Inferior parietal cortex (tissue), 1 donor: Measurements from ENCODE around the gene SP110.
"Not testable (repeated sequence)": the region's sequence is repeated elsewhere in the genome, so short reads cannot be mapped to it uniquely, and the experiment has no call there.

Source experiments
- DNase-seq: peaks from one replicate; pipeline ENCODE4 v3.0.0-alpha.2; 2016; ENCODE audit errors: extremely low spot score

Gene SP110

GRCh38 chr2:230219419-230220331 is at the start of gene SP110:
Gene SP110, minus strand, starts transcription at chr2:230219984. Its CDS starts 3,057 bp downstream, at chr2:230216927.
- peak; percentile 62 for DNase-seq

DNA sequence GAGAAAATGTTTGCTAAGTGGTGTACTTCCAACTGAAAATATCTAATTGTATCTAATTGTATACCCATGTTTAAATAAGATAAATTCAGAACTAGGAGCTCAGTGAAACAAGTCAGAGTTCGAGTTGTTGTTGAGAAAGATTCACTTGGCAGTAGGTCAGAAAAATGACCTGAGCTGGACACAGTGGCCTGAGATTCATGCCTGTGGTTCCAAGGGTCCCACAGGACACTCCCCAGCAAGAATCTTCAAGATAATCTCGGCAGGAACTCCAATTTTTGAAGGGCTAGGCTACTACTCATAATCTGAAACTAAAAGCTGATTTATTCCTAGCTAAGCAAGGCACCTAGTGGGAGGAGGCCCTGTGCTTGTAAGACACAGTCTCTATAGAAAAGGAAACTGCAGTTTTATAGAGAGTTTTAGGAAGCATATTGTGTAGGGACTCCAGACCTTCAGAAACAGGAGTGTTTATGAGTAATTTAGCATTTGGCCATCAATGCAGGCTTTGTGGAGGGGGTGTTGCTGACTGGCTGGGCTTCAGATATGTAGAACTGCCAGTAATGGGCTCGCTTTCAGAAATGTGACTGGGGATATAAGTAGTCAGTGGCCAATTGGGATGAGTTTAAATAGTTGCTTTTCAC is 48.9 kb upstream of the SP110 start:
- no peak for DNase-seq

- no peak for DNase-seq
These were observed 47.8 kb upstream of the SP110 start for GRCh38 chr2:230267556-230267955.

DNA sequence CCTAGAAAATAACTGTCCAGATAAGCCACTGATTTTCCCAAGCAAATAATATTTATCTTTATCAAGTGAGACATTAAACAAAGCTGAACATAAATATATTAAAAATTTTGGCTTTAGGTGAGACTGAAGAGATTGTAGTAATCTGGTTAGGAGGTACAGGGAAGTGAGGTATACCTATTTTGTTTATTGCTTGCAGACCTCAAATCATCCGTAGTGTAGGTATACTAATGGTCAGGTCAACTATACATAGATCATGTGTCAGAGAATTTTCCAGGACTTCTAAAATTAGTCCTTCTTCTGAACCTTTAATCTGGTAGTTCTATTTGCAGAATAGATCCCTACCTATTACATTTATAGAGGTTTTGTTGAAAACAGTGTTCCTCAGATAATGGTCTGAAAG is 47.3 kb upstream of the SP110 start:
- DNase-seq = no peak

- no peak for DNase-seq
These were observed 46.9 kb upstream of the SP110 start for GRCh38 chr2:230266638-230267037.

- DNase-seq = not testable (repeated sequence)
These were observed 45.2 kb upstream of the SP110 start for GRCh38 chr2:230264945-230265344.

DNA sequence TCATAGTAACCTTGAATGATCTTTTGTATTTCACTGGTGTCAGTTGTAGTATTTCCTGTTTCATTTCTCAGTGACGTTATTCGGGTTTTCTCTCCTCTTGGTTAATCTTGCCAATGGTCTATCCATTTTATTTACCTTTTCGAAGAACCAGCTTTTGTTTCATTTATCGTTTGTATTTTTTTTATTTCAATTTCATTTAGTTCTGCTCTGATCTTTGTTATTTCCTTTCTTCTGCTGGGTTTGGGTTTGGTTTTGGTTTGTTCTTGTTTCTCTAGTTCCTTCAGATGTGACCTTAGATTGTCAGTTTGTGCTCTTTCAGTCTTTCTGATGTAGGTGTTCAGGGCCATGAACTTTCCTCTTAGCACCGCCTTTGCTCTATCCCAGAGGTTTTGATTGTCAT is 42.5 kb upstream of the SP110 start:
- no peak for DNase-seq

DNA sequence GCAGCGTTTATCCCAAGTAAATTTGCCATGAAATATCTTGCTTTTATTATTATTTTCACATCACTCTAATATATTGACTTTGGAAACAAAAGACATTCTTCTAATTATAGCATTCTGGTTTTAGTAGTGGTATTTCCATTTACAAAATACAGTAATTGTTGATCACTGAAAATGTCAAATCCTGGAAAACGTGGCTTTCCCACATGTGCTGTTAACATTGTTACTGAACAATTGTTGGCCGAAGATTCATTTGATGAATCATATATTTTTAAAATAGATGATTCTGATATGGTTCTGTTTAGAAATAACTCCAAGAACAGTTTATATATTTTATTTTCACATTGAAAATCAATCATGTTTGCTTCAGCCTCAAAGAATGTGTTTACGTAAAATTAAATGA is 38.7 kb upstream of the SP110 start:
- DNase-seq = no peak

GRCh38 chr2:230256733-230257332 is 37.0 kb upstream of the SP110 start:
- no peak for DNase-seq

DNA sequence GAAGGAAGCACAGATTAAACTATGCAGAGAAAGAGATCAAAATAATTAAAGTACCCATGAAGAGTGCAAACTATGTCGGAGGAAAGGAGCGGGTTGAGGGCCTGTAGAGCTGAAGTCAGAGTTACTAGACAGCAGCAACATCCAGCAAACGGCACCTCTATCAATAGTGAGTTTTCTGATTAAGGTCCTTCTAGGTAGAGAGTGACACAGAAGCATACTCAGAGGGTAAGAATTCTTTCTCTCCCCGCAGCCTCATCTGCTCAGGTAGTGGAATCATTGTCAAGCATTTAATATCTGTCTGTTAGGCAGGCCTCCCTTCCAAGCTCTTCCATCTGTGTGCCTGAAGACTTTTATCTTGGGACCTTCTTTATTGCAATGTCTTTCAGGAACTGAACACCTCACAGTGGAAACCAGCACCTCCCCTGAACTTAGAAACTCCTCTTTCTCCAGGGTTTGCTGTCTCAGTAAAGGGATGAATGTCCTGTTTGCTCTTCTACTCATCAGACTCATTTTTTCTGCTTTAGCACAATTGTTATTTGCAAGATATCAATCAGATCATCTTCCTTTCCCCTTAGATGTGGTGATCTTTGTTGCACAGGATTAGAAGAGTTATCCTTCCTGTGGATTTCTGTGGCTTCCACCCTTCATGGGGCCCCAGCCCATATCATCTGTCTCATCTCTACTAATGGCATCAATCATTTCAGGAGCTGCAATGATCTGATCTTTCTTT is 34.5 kb upstream of the SP110 start:
- no peak for DNase-seq

DNA sequence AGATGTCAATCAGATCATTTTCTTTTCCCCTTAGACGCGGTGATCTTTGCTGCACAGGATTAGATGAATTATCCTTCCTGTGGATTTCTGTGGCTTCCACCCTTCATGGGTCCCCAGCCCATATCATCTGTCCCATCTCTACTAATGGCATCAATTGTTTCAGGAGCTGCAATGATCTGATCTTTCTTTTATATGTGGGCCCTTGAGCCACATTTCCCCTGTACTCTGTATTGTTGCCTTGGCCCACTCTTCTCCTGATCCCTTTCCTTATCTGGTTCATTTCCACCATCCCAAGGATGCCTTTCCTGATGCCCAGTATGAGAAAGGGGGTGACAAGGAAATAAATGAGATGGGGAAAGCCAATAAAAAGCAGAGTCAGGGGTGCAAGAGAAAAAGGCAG is 30.4 kb upstream of the SP110 start:
- no peak for DNase-seq

DNA sequence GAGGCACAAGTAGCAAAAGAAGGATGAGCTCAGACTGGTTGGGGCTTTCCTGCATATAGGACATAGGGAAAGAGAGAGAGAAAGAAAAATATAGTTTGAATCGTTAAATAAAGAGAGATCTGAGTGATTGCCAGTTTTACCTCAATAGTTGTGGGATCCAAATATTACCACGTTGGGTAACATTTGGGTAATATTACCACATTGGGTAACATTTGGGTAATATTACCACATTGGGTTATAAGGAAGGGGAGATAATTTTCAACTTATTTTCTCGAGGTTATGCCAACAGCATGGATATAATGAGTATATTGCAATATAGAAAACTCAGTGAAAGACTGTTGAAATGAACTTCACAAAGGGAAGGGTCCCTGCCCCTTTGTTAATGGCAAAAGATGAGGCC is 26.4 kb upstream of the SP110 start:
- DNase-seq = no peak

DNA sequence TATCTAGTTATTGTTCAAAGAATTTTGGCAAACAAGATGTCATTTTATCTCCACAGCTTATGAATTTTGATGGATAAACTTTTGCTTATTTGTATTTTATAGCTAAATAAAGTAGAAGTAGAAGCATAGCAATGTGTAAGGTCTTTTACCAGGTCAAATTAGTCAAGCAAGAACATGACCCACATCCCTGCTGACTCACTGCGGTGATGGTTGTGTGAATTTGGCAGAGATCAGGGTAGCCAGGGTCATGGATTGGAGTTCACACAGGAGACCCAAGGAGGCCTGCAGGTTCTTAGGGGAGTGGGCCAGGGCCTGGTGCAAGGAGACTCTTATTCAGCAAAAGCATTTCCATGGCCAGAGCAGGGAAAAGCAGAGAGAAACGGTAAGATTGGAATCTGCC is 24.4 kb upstream of the SP110 start:
- no peak for DNase-seq

GRCh38 chr2:230234845-230235244 is 15.1 kb upstream of the SP110 start:
- no peak for DNase-seq

DNA sequence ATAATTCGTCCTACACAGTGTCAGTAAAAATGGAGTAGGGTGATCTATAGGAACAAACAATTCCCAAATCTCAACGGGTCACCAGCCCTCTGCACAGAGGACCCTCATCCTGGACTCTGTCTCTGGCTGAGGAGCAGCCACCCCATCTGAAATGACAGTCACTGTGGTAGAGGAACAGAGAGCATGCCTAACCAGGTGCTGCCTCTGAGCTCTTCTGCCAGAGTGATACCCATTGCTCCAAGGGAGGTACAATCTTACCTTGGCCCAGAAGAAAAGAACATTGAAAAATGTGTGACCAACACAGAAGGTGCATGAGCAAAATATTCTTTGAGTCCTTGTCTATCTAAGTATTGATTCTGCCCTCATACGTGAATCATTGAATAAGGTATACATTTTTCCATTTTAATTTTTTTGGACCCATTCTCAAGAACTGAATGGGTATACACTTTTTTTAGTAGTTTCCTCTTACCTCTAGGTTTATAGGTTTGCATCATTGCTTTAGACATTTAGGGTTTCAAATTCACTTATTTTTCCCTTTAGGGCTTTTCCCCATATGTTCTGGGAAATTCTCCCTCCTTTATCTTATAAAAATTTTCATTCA is 14.4 kb upstream of the SP110 start:
- DNase-seq = no peak

DNA sequence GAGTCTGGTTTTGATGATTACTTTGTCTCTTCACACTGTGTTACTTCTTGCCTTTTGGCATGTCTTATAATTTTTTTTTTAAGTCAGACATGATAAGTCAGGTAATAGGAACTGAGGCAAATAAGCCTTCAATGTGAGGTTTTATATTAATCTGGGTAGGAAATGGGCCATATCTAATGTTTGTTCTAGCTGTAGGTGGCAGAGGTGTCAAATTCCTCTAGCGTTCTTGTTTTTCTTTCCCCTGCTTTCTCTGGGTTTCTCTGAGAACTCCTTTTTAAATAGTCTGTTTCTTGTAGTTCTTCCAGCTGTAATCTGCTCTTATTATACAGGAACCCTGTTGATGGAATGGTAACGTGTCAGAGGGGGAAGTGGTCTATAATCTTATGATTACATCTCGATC is 11.5 kb upstream of the SP110 start:
- no peak for DNase-seq

DNA sequence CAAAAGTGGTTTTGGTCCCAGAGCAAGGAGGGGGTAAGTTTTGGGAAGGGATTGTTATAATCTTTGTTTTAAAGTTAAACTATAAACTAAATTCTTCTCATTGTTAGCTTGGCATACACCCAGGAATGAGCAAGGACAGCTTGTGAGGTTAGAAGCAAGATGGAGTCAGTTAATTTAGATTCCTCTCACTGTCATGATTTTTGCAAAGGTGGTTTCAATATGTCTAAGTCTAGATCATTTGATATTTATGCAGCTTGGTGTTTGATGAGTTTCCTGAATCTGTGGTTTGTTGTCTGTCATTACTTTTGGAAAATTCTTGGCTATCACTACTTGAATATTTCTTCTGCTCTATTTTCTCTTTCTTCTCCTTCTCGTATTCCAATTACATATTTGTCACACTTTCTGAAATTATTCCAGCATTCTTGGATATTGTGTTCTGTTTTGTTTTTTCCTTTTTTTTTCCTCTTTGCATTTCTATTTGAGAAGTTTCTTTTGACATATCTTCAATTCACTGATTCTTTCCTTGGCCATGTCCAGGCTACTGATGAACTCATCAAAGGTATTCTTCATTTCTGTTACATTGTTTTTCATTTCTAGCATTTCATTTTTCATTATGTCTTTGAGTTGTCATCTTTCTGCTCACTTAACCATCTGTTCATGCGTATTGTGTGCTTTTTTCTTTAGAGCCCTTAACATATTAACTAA is 10.9 kb upstream of the SP110 start:
- DNase-seq = no peak

- no peak for DNase-seq
These were observed 10.3 kb upstream of the SP110 start for GRCh38 chr2:230230087-230230486.

DNA sequence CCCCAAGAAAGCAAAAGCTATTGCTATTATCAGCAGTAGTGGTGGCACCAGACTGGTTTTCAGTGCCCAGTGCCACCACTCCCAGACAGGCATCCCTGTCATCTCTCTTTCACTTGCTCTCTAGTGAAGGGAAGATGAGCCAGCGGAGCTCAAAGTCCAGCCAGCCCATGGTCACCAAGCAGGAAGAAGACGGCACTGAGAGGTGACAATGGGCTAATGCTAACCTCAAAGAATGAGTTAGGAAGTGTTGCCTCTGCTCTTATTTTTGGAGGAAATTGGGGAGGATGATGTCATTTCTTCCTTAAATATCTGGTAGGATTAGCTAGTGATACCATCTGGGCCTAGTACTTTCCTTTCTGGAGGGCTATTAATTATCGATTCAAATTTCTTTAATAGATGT is 7.4 kb upstream of the SP110 start:
- no peak for DNase-seq

- no peak for DNase-seq
These were observed 6.3 kb upstream of the SP110 start for GRCh38 chr2:230226051-230226551.

GRCh38 chr2:230225486-230225885 is 5.7 kb upstream of the SP110 start, which contains the start of gene SP140:
Gene SP140, plus strand, starts transcription at chr2:230225736. Its CDS starts 109 bp downstream, at chr2:230225845.
- peak; percentile 3 for DNase-seq
